Fibroblast of the aortic adventitia (primary cell): ENCODE results near the gene CHADL. TPM values are rescaled to one million over a fixed set of nuclear protein-coding genes. Genes with fewer than 3 reads are reported as not detected.

Experiments used
- DNase-seq: peaks from one replicate; pipeline ENCODE4 v3.0.0-alpha.2; 2010; ENCODE audit warnings: low read depth
- H3K4me3 ChIP-seq: 2 replicates; pipeline ENCODE4 v1.5.1; 2011; ENCODE audit warnings: low read depth, mild to moderate bottlenecking, control low read depth, low read length, moderate library complexity
- total RNA-seq: library from RNA; depleted of rRNA; stranded (reverse); fragments of >200 nt; gene quantifications from 2 replicates; pipeline ENCODE4 v1.2.3, GENCODE V29; 2012; ENCODE audit warnings: low replicate concordance
- TF ChIP-seq, protein P1 (sequence below): IDR thresholded peaks from 2 replicates; pipeline ENCODE4 v1.5.1; 2011; ENCODE audit warnings: mild to moderate bottlenecking, low read length, control low read depth, inconsistent platforms; ENCODE audit not compliant: insufficient read depth

CHADL gene
- total RNA-seq, 1 donor: 0.99 TPM

DNA sequence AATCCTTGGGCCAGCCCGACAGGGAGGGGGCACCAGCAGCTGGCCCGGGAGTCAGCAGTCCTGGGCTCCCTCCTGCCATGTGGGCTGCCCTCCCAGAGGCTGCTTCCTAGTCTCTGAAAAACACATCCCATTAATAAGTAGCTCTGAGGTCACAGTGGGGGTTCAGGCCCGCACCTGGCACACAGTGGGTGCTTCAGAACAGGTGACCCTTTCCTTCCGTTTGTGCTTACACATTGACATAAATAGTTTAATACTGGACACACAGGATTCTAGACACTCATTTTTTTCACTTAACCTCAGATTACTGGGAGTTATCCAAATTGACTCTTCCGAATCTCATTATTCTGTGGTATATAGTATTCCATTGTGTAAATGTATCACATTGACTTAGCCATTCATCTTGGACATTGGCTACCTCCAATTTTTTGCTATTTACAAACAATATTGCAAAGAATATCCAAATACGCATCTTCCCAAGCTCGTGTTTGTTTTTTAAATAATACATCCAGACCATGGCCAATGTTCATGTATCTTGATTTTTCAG lies 474 bp upstream of the CHADL start:
- no peak overlapping the region for H3K4me3 ChIP-seq
- DNase-seq: no peak
- TF ChIP-seq, protein P1, sequence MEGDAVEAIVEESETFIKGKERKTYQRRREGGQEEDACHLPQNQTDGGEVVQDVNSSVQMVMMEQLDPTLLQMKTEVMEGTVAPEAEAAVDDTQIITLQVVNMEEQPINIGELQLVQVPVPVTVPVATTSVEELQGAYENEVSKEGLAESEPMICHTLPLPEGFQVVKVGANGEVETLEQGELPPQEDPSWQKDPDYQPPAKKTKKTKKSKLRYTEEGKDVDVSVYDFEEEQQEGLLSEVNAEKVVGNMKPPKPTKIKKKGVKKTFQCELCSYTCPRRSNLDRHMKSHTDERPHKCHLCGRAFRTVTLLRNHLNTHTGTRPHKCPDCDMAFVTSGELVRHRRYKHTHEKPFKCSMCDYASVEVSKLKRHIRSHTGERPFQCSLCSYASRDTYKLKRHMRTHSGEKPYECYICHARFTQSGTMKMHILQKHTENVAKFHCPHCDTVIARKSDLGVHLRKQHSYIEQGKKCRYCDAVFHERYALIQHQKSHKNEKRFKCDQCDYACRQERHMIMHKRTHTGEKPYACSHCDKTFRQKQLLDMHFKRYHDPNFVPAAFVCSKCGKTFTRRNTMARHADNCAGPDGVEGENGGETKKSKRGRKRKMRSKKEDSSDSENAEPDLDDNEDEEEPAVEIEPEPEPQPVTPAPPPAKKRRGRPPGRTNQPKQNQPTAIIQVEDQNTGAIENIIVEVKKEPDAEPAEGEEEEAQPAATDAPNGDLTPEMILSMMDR: no peak

DNA sequence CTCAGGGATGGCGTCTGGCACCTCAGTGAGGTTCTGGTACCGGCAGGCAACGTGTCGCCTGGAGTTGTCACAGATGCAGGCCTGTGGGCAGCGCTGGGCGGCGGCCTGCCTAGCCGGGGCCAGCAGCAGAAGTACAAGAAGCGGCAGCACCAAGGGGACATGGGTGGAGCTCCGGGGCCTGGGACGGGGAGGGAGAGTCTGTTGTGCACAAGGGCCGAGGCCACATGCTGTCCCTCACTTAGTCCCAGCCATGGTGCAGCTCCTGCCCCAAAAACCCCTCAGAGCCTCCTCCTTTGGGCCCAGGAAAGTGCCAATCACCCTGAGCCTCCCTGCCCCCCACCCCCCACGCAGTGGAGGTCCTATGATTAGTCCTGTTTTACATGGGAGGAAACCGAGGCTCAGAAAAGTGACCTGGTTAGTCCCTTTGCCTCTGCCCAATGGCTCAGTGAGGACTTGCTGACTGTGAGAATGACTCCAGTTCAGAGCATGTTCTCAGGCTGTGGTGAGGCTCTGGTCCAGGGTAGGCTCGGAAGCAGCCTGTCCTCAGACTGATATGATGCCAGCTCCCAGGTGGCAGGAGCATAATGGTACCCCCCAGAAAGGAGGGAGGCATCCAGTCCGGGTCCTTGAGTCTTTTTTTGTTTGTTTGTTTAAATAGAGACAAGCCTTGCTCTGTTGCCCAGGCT lies 1.1 kb downstream of the CHADL start:
- no peak for DNase-seq
- TF ChIP-seq, protein P1: no peak
- H3K4me3 ChIP-seq: no peak overlapping the region

DNA sequence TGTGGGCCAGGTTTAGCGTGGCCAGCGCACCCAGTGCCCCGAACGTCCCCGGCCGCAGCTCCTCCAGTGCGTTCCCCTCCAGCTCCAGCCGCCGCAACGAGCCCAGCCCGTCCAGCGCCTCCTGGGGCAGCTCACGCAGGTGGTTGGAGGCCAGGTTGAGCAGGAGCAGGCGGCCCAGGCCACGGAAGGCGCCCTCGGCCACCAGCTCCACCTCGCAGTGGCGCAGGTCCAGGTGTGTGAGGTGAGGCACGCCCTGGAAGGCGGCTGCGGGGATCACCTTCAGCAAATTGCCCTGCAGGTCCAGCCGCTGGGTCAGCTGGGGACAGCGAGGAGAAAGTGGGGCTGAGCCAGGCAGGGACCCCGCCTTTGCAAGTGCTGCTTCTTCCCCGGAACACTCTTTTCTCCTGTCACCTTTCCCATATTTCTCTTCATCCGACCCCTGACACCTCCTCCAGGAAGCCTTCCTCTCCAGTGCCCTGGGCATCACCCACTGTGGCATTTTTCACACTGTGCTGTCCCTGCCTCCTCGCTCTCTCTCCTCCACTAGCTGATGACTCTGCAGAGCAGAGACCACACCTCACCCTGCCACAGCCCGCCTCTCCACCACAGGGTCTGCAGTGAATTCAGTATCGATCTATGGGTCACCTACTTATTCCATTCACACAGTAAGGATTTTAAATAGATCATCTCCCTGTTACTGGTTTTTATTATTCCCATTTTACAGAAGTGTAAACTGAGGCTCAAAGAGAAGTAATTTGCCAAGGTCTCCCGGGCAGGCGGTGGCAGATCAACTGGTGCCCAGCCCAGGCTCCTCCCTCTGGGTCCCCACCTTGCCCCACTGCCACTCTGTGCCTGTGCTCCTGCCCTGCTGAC lies 1.9 kb downstream of the CHADL start:
- no peak overlapping the region for H3K4me3 ChIP-seq
- DNase-seq: no peak
- TF ChIP-seq, protein P1: no peak

DNA sequence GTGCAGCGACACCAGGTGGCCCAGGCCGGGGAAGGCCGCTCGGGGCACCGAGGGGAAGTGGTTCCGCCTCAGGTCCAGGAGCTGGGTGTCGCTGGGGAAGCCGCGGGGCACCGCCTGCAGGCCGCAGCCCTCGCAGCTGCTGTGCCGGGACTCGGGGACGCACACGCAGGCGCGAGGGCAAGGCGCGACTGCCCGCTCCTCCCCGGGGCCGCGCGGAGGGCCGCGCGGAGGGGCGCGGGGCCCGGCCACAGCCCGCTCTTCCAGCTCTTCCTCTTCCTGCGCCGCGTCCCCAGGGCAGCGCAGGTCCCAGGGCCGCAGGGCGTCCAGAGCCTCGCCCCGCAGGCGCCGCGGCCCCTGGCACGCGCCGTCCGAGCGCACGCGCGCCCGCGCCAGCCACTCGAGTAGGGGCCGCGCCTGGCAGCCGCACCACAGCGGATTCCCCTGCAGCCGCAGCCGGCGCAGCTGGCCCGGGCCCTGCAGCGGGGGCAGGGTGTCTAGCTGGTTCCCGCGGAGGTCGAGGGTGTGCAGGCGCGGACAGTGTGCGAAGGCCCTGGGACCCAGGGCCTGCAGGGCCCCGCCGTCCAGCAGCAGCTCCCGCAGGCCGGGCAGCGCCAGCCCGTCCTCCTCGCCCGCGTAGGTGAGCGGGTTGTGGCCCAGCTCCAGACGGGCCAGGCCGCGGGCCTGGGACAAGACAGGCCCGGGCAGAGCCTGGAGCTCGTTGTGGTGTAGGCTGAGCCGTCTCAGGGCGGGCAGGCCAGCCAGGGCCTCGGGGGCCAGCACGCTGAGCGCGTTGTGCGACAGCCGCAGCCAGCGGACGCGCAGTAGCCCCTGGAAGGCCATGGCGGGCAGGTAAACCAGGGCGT lies 2.8 kb downstream of the CHADL start:
- peak overlapping the region; percentile 17 for H3K4me3 ChIP-seq
- TF ChIP-seq, protein P1: peak; percentile 38
- DNase-seq: no peak

DNA sequence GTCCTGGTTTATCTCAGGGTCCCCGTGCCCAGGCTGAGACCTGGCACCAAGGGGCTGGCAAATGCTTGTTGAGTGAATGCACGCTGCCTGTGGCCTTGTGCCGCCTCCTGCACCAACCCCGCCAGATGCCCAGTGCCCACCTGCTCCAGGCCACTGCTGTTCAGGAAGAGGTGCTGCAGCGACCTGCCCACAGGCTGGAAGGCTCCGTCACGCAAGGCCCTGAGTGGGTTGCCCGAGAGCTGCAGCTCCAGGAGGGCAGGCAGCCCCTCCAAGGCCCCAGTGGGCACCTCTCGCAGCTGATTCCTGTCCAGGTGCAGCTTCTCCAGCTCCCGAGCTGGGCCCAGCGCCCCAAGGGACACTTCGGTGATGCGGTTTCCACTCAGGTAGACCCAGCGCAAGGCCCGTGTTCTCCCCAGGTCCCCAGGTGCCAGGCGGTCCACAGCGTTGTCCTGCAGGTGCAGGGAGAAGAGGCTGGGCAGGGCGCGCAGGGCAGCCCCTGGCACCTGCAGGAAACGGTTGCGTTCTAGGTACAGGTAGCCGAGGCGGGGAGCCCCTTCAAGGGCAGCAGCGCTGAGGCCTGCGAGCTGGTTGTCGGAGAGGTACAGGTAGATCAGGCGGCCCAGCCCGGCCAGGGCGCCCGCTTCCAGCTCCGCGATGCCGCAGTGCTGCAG lies 3.6 kb downstream of the CHADL start:
- TF ChIP-seq, protein P1: no peak

More for the DNA sequence above, 3.6 kb downstream of the CHADL start:
- DNase-seq: no peak
- no peak overlapping the region for H3K4me3 ChIP-seq
